Measurements from ENCODE around the gene FAM50A.

FAM50A gene

GRCh38 chrX:154443479-154443910 is 446 bp upstream of the FAM50A start:
- H3K4me1 ChIP-seq, result peaks cover 0 to 29% (median 18%) of the 10 kb centered on the region in 4 donors
- no peaks in the 10 kb centered on the region for H3K9me3 ChIP-seq
- H3K4me3 ChIP-seq, result peak overlapping the region; percentile 64 to 69
- peak overlapping the region; percentile 83 to 91 for H3K27ac ChIP-seq
- intact Hi-C loops (cut with DNase I; ENCODE audit: low total_unique reads), result no loop called here
- no peak for TF ChIP-seq CTCF (IDR thresholded peaks at IDR 0.05)
- peaks cover 8 to 30% (median 18%) of the 10 kb centered on the region in 3 donors for H3K36me3 ChIP-seq
- no peaks in the 10 kb centered on the region for H3K27me3 ChIP-seq
- no peak for DNase-seq

GRCh38 chrX:154444755-154445246 is 860 bp downstream of the FAM50A start:
- peaks cover 16 to 43% (median 31%) of the 10 kb centered on the region in 3 donors for H3K36me3 ChIP-seq
- no peak for DNase-seq

GRCh38 chrX:154445776-154446175 is 1.8 kb downstream of the FAM50A start:
- H3K36me3 ChIP-seq, result peaks cover 16 to 52% (median 36%) of the 10 kb centered on the region in 3 donors
- intact Hi-C loops (cut with DNase I; ENCODE audit: low total_unique reads), result no loop called here
- H3K27me3 ChIP-seq, result no peaks in the 10 kb centered on the region
- peaks cover 0 to 22% (median 11%) of the 10 kb centered on the region in 4 donors for H3K4me1 ChIP-seq
- DNase-seq, result no peak
- no peaks in the 10 kb centered on the region for H3K9me3 ChIP-seq
- TF ChIP-seq CTCF (IDR thresholded peaks at IDR 0.05), result no peak
- H3K4me3 ChIP-seq, result no peak overlapping the region
- H3K27ac ChIP-seq, result no peak overlapping the region

More at GRCh38 chrX:154444755-154445246, 860 bp downstream of the FAM50A start:
- Histone ChIP-seq H3K4me3 (peak overlapping the region; percentile 64 to 69), H3K27me3 (no peaks in the 10 kb centered on the region), H3K9me3 (no peaks in the 10 kb centered on the region), H3K27ac (peak overlapping the region; percentile 83 to 91), H3K4me1 (peaks cover 0 to 22% (median 11%) of the 10 kb centered on the region in 4 donors)
- intact Hi-C loops (cut with DNase I; ENCODE audit: low total_unique reads), result no loop called here
- no peak for TF ChIP-seq CTCF (IDR thresholded peaks at IDR 0.05)

- Histone ChIP-seq H3K36me3 (peaks cover 16 to 48% (median 35%) of the 10 kb centered on the region in 3 donors), H3K9me3 (no peaks in the 10 kb centered on the region), H3K4me3 (no peak overlapping the region), H3K27me3 (no peaks in the 10 kb centered on the region), H3K27ac (no peak overlapping the region), H3K4me1 (peaks cover 0 to 22% (median 11%) of the 10 kb centered on the region in 4 donors)
- intact Hi-C loops (cut with DNase I; ENCODE audit: low total_unique reads), result no loop called here
- no peak for DNase-seq
- TF ChIP-seq CTCF (IDR thresholded peaks at IDR 0.05), result no peak
Observed at GRCh38 chrX:154446430-154446829, 2.5 kb downstream of the FAM50A start.

GRCh38 chrX:154448484-154448883 is 4.5 kb downstream of the FAM50A start:
- no peak for TF ChIP-seq CTCF (IDR thresholded peaks at IDR 0.05)
- intact Hi-C loops (cut with DNase I; ENCODE audit: low total_unique reads), result no loop called here
- Histone ChIP-seq H3K4me1 (peaks cover 0 to 19% (median 11%) of the 10 kb centered on the region in 4 donors), H3K27me3 (no peaks in the 10 kb centered on the region), H3K27ac (no peak overlapping the region), H3K9me3 (no peaks in the 10 kb centered on the region), H3K36me3 (peaks cover 12 to 30% (median 23%) of the 10 kb centered on the region in 3 donors), H3K4me3 (no peak overlapping the region)
- no peak for DNase-seq

Measured in tibial artery (tissue), 4 donors.